Right lobe of liver (tissue), 4 donors: ENCODE results near the gene RAN.

Experiments used
- POLR2A ChIP-seq: fragments of 450-650 bp; IDR thresholded peaks from one replicate; pipeline ENCODE4 v1.6.1; 2017; ENCODE audit warnings: antibody characterized with exemption, mild to moderate bottlenecking
- TF ChIP-seq, protein P1 (sequence below), 4 donors: fragments of 200-600 bp in 3 of 4; fragments of 450-650 bp in 1 of 4; IDR thresholded peaks; one replicate each; pipeline versions ENCODE4 v1.5.1 to v1.8.0; 2016 to 2022; ENCODE audit warnings: antibody characterized with exemption in 4 of 4, mild to moderate bottlenecking in 2 of 4
- donor health status: DM: no; HTN: no; CAD: no.
- donor health status: DM: no; HTN: no; CAD: no.
- donor health status: DM: no; HTN: yes; CAD: no.

GRCh38 chr12:130830246-130830551 lies 41.7 kb upstream of the RAN start:
- TF ChIP-seq, protein P1, sequence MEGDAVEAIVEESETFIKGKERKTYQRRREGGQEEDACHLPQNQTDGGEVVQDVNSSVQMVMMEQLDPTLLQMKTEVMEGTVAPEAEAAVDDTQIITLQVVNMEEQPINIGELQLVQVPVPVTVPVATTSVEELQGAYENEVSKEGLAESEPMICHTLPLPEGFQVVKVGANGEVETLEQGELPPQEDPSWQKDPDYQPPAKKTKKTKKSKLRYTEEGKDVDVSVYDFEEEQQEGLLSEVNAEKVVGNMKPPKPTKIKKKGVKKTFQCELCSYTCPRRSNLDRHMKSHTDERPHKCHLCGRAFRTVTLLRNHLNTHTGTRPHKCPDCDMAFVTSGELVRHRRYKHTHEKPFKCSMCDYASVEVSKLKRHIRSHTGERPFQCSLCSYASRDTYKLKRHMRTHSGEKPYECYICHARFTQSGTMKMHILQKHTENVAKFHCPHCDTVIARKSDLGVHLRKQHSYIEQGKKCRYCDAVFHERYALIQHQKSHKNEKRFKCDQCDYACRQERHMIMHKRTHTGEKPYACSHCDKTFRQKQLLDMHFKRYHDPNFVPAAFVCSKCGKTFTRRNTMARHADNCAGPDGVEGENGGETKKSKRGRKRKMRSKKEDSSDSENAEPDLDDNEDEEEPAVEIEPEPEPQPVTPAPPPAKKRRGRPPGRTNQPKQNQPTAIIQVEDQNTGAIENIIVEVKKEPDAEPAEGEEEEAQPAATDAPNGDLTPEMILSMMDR (IDR thresholded peaks at IDR 0.05), result no peak
- no peak for TF ChIP-seq POLR2A
